Neuronal stem cell (in vitro differentiated cells): ENCODE data around the gene GJC1.

ENCODE experiments used
- DNase-seq: peaks from one replicate; pipeline ENCODE4 v3.0.0-alpha.2; 2013; ENCODE audit warnings: low spot score
- H2AFZ ChIP-seq: one replicate; pipeline ENCODE4 v1.6.1; 2013; ENCODE audit warnings: mild to moderate bottlenecking, low read length, inconsistent platforms
- H2AK5ac ChIP-seq: 2 replicates; pipeline ENCODE4 v1.6.1; 2013; ENCODE audit warnings: low read depth, mild to moderate bottlenecking, inconsistent platforms, low read length, moderate library complexity, mixed read lengths
- H2BK120ac ChIP-seq: 2 replicates; pipeline ENCODE4 v1.6.1; 2013; ENCODE audit warnings: low read depth, mild to moderate bottlenecking, inconsistent platforms, low read length, moderate library complexity, mixed read lengths
- H2BK12ac ChIP-seq: one replicate; pipeline ENCODE4 v1.6.1; 2013; ENCODE audit warnings: low read length, inconsistent platforms
- H2BK15ac ChIP-seq: 2 replicates; pipeline ENCODE4 v1.6.1; 2013; ENCODE audit warnings: mild to moderate bottlenecking, low read length, inconsistent platforms, mixed read lengths
- H2BK5ac ChIP-seq: one replicate; pipeline ENCODE4 v1.6.1; 2013; ENCODE audit warnings: inconsistent platforms, mild to moderate bottlenecking, low read length, moderate library complexity
- H3K14ac ChIP-seq: one replicate; pipeline ENCODE4 v1.6.1; 2013; ENCODE audit warnings: low read length, inconsistent platforms
- H3K18ac ChIP-seq: 2 replicates; pipeline ENCODE4 v1.6.1; 2013; ENCODE audit warnings: low read length, inconsistent platforms
- H3K23ac ChIP-seq: 2 replicates; pipeline ENCODE4 v1.6.1; 2013; ENCODE audit warnings: low read depth, mild to moderate bottlenecking, mixed read lengths, low read length, inconsistent platforms; ENCODE audit not compliant: poor library complexity
- H3K27ac ChIP-seq: replicated peaks from 3 replicates; pipeline ENCODE4 v1.5.1; 2013; ENCODE audit warnings: low read length, inconsistent platforms
- H3K27me3 ChIP-seq, 3 experiments: 2 replicates each; pipeline ENCODE4 v1.6.1; 2013; ENCODE audit warnings: low read length in 3 of 3, mild to moderate bottlenecking in 2 of 3, inconsistent platforms in 1 of 3, low read depth in 1 of 3, mixed read lengths in 1 of 3, moderate library complexity in 1 of 3; ENCODE audit not compliant: control insufficient read depth in 3 of 3, insufficient read depth in 3 of 3
- H3K36me3 ChIP-seq, 2 donors: replicated peaks in 1 of 2; 2 replicates each; pipeline ENCODE4 v1.6.1; 2013; ENCODE audit warnings: low read length in 2 of 2; ENCODE audit not compliant: control insufficient read depth in 2 of 2, insufficient read depth in 2 of 2
- H3K4ac ChIP-seq: 2 replicates; pipeline ENCODE4 v1.6.1; 2013; ENCODE audit warnings: inconsistent platforms, mild to moderate bottlenecking, low read length, moderate library complexity
- H3K4me1 ChIP-seq, 2 donors: 1 replicate in 1 of 2; 2 replicates in 1 of 2; pipeline ENCODE4 v1.6.1; 2013; ENCODE audit warnings: low read length in 2 of 2, low read depth in 1 of 2; ENCODE audit not compliant: control insufficient read depth in 2 of 2, insufficient read depth in 1 of 2
- H3K4me2 ChIP-seq: one replicate; pipeline ENCODE4 v1.6.1; 2013; ENCODE audit warnings: mild to moderate bottlenecking, low read length, inconsistent platforms; ENCODE audit not compliant: insufficient read depth, poor library complexity, severe bottlenecking
- H3K4me3 ChIP-seq, 2 donors: 2 replicates each; pipeline ENCODE4 v1.5.1; 2013; ENCODE audit warnings: low read length in 2 of 2, mild to moderate bottlenecking in 2 of 2, inconsistent platforms in 1 of 2, moderate library complexity in 1 of 2
- H3K79me1 ChIP-seq: one replicate; pipeline ENCODE4 v1.6.1; 2013; ENCODE audit warnings: low read depth, mild to moderate bottlenecking, inconsistent platforms, low read length, moderate library complexity
- H3K9ac ChIP-seq: one replicate; pipeline ENCODE4 v1.6.1; 2013; ENCODE audit warnings: mild to moderate bottlenecking, low read depth, low read length, inconsistent platforms; ENCODE audit not compliant: poor library complexity
- H3K9me3 ChIP-seq, 2 donors: replicated peaks in 1 of 2; 2 replicates each; pipeline versions ENCODE3 to v1.6.1; 2013; ENCODE audit warnings: low read length in 2 of 2, mild to moderate bottlenecking in 2 of 2, inconsistent platforms in 1 of 2, low read depth in 1 of 2, mixed read lengths in 1 of 2, moderate library complexity in 1 of 2; ENCODE audit not compliant: control insufficient read depth in 2 of 2, insufficient read depth in 1 of 2
- H4K8ac ChIP-seq: one replicate; pipeline ENCODE4 v1.6.1; 2013; ENCODE audit warnings: low read depth, mild to moderate bottlenecking, inconsistent platforms, low read length, moderate library complexity
- H4K91ac ChIP-seq: one replicate; pipeline ENCODE4 v1.6.1; 2013; ENCODE audit warnings: low read length, low read depth, mild to moderate bottlenecking, inconsistent platforms; ENCODE audit not compliant: poor library complexity
- WGBS, 2 donors: extraction: QIAGEN DNeasy Blood & Tissue Kit; methylation state at CpG; one replicate each; pipeline ENCODE4 v1.1.7; 2013; ENCODE audit warnings: missing lambda C conversion rate in 2 of 2, mixed read lengths in 1 of 2; ENCODE audit not compliant: insufficient read length in 2 of 2, insufficient replicate concordance in 1 of 2; ENCODE audit errors: extremely low coverage in 2 of 2; 5-methylcytosine and 5-hydroxymethylcytosine counted together

GJC1 gene

DNA sequence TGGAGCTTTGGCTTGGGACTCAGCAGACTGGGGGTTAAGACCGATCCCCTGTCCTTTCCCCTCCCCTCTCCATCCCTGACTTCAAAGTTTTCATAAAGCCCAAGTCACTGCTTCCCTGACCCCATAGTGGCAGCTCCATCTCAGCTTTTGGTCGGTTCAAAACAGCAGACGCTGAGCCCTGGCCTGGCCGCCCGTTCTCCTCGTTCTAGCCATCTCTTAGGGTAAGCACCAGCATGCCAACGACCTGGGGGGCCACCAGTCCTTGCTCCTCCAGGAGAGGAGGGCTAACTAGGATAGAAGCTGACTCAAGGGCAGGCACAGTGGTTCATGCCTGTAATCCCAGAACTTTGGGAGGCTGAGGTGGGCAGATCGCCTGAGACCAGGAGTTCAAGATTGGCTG is 16.1 kb upstream of the GJC1 start:
- no peak overlapping the region for H2BK12ac ChIP-seq

DNA sequence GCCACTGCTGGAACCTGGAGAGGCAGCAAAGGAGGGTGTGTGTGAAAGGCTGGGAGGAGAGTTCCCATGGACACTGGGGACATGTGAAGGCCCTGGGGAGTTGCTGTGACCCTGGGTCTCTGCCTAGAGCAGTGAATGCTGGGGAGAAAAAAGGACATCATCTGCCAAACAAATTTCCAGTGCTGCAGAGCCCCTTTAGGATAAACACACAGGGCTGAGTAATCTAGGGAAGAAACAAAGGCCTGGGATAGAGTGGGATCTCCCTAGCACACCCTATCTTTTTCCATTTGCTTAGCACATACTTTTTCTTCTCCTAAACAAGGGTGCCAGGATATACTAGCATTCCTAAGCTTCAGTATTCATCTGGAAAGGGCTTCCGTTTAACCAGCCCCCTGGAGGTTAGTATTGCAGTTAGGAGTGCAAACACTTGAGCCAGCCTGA is 14.3 kb upstream of the GJC1 start:
- Histone ChIP-seq H3K14ac (no peak overlapping the region), H3K23ac (no peak overlapping the region), H2AFZ (no peak overlapping the region), H2BK5ac (no peak overlapping the region), H3K9me3 (no peaks in the 10 kb centered on the region), H3K27me3 (no peaks in the 10 kb centered on the region), H3K4me3 (no peak overlapping the region), H3K4me2 (no peak overlapping the region), H2BK120ac (no peak overlapping the region), H2BK12ac (no peak overlapping the region), H3K36me3 (peaks cover 0 to 11% of the 10 kb centered on the region in 2 donors), H2BK15ac (no peak overlapping the region), H4K91ac (no peak overlapping the region), H3K18ac (peak overlapping the region; percentile 51), H3K4ac (no peak overlapping the region), H2AK5ac (no peak overlapping the region), H3K4me1 (peaks cover 9 to 11% of the 10 kb centered on the region in 2 donors), H4K8ac (no peak overlapping the region), H3K79me1 (no peaks in the 10 kb centered on the region), H3K27ac (no peak overlapping the region), H3K9ac (no peak overlapping the region)
- DNase-seq = no peak
- no CpG with 5 or more reads among the region's 1 CpG for WGBS, 2 donors

More for the DNA sequence above, 16.1 kb upstream of the GJC1 start:
- Histone ChIP-seq H3K18ac (no peak overlapping the region), H3K9me3 (no peaks in the 10 kb centered on the region), H4K8ac (no peak overlapping the region), H3K27ac (no peak overlapping the region), H3K4me1 (peaks cover 9 to 11% of the 10 kb centered on the region in 2 donors), H3K4me2 (no peak overlapping the region), H2AFZ (no peak overlapping the region), H3K9ac (no peak overlapping the region), H3K23ac (no peak overlapping the region), H3K4ac (no peak overlapping the region), H2BK5ac (no peak overlapping the region), H4K91ac (no peak overlapping the region), H3K27me3 (no peaks in the 10 kb centered on the region), H2BK120ac (no peak overlapping the region), H2AK5ac (peak overlapping the region; percentile 26), H2BK15ac (no peak overlapping the region), H3K4me3 (no peak overlapping the region), H3K36me3 (peaks cover 12 to 27% of the 10 kb centered on the region in 2 donors), H3K79me1 (no peaks in the 10 kb centered on the region), H3K14ac (no peak overlapping the region)
- WGBS, 2 donors = no CpG with 5 or more reads among the region's 8 CpGs
- DNase-seq = no peak

DNA sequence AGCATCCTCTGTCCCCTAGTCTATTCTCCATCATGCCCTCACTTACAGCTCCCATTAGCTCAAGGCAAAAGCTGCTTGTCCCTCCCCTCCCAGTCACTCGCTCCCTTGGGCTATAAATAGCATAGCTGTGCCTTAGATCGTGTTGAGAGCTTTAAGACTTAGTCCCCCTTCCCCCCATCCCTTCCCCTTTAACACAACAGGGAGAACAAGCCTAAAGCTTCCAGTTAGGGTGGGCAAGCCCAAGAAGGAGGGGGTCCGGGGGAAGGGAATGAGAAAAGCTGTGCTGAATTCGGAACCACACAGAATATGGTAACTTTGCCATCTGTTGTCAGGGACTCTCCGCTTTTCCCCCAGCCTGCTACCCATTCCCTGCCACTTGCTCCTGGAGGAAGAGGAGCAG is 12.7 kb upstream of the GJC1 start:
- Histone ChIP-seq H4K91ac (no peak overlapping the region), H2AFZ (peak overlapping the region; percentile 77), H4K8ac (no peak overlapping the region), H3K9me3 (no peaks in the 10 kb centered on the region), H3K36me3 (no peaks in the 10 kb centered on the region), H2BK120ac (no peak overlapping the region), H2BK12ac (no peak overlapping the region), H3K27ac (no peak overlapping the region), H3K27me3 (no peaks in the 10 kb centered on the region), H3K4me3 (no peak overlapping the region), H3K4me2 (no peak overlapping the region), H2BK15ac (no peak overlapping the region), H3K23ac (no peak overlapping the region), H3K4me1 (peaks cover 9 to 11% of the 10 kb centered on the region in 2 donors), H3K9ac (no peak overlapping the region), H3K18ac (no peak overlapping the region), H3K14ac (no peak overlapping the region), H2BK5ac (no peak overlapping the region), H3K4ac (no peak overlapping the region), H2AK5ac (no peak overlapping the region), H3K79me1 (no peaks in the 10 kb centered on the region)
- DNase-seq = no peak
- no CpG with 5 or more reads among the region's 5 CpGs for WGBS, 2 donors

DNA sequence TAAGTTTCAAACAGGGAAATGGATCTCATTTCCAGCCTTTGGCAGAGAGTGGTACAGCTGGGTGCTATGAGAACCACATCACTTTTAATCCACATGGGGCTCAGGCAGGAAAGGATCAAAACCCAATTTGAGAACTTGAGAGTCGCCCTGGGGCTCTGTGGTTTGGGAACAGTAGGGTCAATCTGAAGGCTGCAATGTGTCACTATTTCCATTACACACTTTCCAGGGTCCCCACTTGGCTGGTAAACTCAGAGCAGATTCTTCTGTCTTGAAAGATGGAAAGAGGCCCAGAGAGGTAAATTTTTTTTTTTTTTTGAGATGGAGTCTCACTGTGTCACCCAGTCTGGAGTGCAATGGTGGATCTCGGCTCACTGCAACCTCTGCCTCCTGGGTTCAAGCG is 10.8 kb upstream of the GJC1 start:
- WGBS, 2 donors = no CpG with 5 or more reads among the region's 3 CpGs
- no peak overlapping the region for H3K18ac ChIP-seq
- H3K27me3 ChIP-seq = no peaks in the 10 kb centered on the region
- no peak overlapping the region for H3K23ac ChIP-seq
- H3K79me1 ChIP-seq = no peaks in the 10 kb centered on the region
- H2AK5ac ChIP-seq = peak overlapping the region; percentile 37
- DNase-seq = no peak
- H3K4me2 ChIP-seq = no peak overlapping the region
- no peak overlapping the region for H4K8ac ChIP-seq
- no peak overlapping the region for H2BK15ac ChIP-seq
- no peak overlapping the region for H3K4ac ChIP-seq
- H3K27ac ChIP-seq = no peak overlapping the region
- H3K9ac ChIP-seq = no peak overlapping the region
- no peak overlapping the region for H2AFZ ChIP-seq
- no peak overlapping the region for H2BK12ac ChIP-seq
- H2BK5ac ChIP-seq = no peak overlapping the region
- H3K4me3 ChIP-seq = no peak overlapping the region
- no peaks in the 10 kb centered on the region for H3K9me3 ChIP-seq
- no peak overlapping the region for H3K14ac ChIP-seq
- H2BK120ac ChIP-seq = no peak overlapping the region
- H4K91ac ChIP-seq = no peak overlapping the region
- no peaks in the 10 kb centered on the region for H3K36me3 ChIP-seq
- H3K4me1 ChIP-seq = peaks cover 9 to 11% of the 10 kb centered on the region in 2 donors
